Measurements from ENCODE around the gene UIMC1.
"Not testable (repeated sequence)": the region's sequence is repeated elsewhere in the genome, so short reads cannot be mapped to it uniquely, and the experiment has no call there.

UIMC1 gene

GRCh38 chr5:176881816-176882566 is 124.6 kb downstream of the UIMC1 start:
- no peak for DNase-seq

- no peak for DNase-seq
Measured at GRCh38 chr5:176881021-176881749, 125.4 kb downstream of the UIMC1 start.

GRCh38 chr5:176880366-176881020 is 126.1 kb downstream of the UIMC1 start:
- no peak for DNase-seq

- DNase-seq = no peak
Measured at GRCh38 chr5:176879663-176880361, 126.8 kb downstream of the UIMC1 start.

DNA sequence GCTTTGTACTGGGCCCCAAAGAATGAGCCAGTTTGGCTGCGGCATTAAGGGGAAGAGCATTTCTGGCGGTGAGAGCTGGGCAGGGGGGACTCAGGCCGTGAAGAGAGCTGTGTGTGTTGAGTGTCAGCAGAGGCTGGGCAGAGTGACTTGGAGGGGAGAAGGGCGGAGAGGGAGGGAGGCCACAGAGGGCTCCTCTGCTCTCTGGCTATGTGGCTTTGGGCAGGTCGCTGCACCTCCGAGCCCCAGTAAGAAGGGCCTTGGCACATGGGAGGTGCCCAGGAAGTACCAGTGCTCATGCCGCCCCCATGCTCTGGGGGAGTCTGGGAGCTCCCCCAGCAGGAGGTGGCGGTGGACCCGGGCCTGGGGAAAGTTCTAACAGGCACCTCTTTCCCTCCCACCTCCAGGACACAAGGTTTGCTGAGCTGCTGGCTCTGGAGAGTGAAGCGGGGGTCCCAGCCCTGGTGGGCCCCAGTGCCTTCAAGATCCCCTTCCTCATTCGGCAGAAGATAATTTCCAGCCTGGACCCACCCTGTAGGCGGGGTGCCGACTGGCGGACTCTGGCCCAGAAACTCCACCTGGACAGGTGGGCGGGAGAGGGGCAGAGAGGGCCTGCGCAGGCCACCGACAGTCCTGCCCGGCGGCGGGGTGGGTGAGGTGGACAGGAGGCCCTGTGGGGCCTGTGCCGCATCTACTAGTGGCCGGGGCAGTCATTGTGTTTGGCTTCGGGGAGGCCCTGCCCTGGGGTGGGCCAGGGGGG is 127.5 kb downstream of the UIMC1 start:
- no peak for DNase-seq

DNA sequence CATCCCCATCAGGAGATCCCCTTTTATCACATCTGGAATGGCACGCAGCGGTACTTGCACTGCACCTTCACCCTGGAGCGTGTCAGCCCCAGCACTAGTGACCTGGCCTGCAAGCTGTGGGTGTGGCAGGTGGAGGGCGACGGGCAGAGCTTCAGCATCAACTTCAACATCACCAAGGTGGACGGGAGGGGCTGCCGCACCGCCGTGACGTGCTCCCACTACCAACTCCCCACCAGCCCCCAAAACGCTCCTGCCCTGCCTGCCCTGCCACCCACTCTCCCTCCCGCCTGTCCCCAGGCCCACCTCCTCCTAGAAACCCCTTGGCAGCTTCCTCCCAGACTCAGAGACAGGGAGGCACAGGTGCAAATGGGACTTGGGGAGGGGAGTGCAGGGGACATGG is 128.1 kb downstream of the UIMC1 start:
- no peak for DNase-seq

DNA sequence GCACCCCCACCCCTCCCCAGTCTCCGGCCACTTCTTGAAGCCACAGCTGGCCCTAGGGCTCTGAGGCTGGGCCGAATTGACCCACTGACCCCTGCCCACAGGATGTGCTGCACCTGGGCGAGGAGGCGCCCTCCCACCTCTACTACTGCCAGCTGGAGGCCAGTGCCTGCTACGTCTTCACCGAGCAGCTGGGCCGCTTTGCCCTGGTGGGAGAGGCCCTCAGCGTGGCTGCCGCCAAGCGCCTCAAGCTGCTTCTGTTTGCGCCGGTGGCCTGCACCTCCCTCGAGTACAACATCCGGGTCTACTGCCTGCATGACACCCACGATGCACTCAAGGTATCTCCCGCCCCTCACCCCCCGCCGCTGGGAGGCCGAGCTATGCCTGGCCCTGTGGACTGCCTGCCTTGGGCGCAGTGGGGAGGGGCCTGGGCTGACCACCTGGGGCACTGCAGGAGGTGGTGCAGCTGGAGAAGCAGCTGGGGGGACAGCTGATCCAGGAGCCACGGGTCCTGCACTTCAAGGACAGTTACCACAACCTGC is 128.7 kb downstream of the UIMC1 start:
- no peak for DNase-seq

- DNase-seq = no peak
Measured at GRCh38 chr5:176876506-176877431, 129.8 kb downstream of the UIMC1 start.

GRCh38 chr5:176875783-176876505 is 130.6 kb downstream of the UIMC1 start:
- DNase-seq = no peak

DNA sequence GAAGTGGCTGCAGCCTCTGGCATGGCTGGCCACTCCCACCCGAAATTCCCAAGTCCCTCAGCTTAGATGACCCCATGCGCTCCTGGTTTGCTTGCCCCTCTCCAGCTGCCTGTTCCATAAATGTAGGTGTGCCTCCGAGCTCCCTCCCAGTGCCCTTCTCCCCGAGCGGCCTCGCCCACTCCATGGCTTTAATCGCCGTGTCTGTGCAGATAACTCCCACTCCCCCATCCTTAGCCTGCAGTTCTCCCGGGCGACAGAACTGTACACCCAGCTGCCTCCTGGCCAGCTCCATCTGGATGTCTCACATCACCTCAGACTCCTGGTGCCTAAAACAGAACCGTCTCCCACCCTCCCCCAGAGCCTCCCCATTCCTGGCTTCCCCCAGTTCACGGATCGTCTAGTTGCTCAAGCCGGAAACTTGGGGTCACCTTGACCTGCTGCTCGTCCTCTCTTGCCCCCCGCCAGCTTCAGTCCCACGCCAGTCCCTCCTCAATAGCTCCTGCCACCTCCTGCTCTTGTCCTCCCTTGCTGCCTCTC is 131.5 kb downstream of the UIMC1 start:
- no peak for DNase-seq

- DNase-seq = no peak
Measured at GRCh38 chr5:176874198-176874780, 132.3 kb downstream of the UIMC1 start.

- no peak for DNase-seq
Measured at GRCh38 chr5:176873541-176874172, 132.9 kb downstream of the UIMC1 start.

- DNase-seq = not testable (repeated sequence)
Measured at GRCh38 chr5:176873011-176873410, 133.6 kb downstream of the UIMC1 start.

DNA sequence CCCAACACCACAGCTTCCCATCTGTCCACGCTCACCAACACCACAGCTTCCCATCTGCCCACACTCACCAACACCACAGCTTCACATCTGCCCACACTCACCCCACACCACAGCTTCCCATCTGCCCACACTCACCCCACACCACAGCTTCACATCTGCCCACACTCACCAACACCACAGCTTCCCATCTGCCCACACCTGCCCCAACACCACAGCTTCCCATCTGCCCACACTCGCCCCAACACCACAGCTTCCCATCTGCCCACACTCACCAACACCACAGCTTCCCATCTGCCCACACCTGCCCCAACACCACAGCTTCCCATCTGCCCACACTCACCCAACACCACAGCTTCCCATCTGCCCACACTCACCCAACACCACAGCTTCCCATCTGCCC is 134.0 kb downstream of the UIMC1 start:
- not testable (repeated sequence) for DNase-seq

DNA sequence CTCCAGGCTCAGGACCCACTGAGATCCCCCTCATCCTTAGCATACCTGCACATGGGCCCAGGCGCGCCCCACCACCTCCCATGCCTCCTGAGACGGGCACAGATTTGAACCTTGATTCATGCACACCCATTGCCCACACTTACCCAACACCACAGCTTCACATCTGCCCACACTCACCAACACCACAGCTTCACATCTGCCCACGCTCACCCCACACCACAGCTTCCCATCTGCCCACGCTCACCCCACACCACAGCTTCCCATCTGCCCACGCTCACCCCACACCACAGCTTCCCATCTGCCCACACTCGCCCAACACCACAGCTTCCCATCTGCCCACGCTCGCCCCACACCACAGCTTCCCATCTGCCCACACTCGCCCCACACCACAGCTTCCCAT is 135.9 kb downstream of the UIMC1 start:
- not testable (repeated sequence) for DNase-seq

DNA sequence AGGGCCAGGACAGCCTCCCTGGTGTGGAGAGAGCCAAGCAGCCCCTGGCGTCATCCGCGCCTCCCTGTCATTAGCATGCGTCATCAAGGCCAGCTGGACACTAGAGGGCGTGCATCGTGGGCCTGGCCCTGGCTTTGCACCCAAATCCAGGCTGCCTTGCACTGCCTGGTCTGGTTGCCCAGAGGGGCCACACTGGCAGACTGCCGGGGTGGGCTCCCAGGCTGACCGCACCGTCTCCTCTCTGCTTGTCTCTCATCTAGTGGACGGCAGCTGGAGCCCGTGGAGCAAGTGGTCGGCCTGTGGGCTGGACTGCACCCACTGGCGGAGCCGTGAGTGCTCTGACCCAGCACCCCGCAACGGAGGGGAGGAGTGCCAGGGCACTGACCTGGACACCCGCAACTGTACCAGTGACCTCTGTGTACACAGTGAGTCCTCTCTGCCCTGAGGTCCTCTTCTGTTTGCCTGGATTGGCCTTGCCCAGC is 136.4 kb downstream of the UIMC1 start:
- no peak for DNase-seq

GRCh38 chr5:176869501-176870109 is 137.0 kb downstream of the UIMC1 start:
- DNase-seq = no peak

DNA sequence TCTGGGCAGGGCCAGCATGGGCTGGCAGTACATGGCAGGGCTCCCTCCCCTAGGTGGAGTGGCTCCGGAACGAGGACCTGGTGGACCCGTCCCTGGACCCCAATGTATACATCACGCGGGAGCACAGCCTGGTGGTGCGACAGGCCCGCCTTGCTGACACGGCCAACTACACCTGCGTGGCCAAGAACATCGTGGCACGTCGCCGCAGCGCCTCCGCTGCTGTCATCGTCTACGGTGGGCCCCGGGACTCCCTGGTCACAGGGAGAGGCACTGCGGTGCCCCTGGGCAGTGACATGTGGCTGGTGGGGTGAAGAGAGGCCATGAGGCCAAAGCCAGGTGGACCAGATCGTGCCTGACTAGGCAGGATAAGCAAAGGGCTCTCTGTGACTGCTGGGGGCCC is 137.8 kb downstream of the UIMC1 start:
- no peak for DNase-seq

DNA sequence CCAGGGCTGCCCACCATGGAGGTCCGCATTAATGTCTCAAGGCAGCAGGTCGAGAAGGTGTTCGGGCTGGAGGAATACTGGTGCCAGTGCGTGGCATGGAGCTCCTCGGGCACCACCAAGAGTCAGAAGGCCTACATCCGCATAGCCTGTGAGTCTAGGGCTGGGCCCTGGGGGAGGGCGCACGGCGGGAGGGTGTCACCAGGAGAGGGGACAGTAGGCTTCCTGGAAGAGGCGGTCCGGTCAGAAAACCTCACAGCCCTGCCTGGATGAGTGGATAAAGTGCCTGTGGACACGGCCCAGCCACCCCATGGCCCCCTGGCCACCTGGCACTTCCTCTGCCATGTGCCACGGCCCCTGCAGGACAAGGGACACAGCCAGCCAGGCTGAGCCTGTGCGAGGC is 138.5 kb downstream of the UIMC1 start:
- DNase-seq = no peak
